Astrocyte (in vitro differentiated cells and primary cell): Measurements from ENCODE around the gene SLC22A5.
"Not testable (repeated sequence)": the region's sequence is repeated elsewhere in the genome, so short reads cannot be mapped to it uniquely, and the experiment has no call there.

ENCODE experiments used
- CTCF ChIP-seq: IDR thresholded peaks from 2 replicates; pipeline ENCODE4 v1.5.1; 2011; ENCODE audit warnings: low read depth, mild to moderate bottlenecking, inconsistent platforms, low read length, moderate library complexity; ENCODE audit not compliant: insufficient read depth
- EZH2 ChIP-seq: IDR thresholded peaks from 2 replicates; pipeline ENCODE4 v1.6.1; 2012; ENCODE audit warnings: mild to moderate bottlenecking, low read length, inconsistent platforms; ENCODE audit not compliant: insufficient read depth

DNA sequence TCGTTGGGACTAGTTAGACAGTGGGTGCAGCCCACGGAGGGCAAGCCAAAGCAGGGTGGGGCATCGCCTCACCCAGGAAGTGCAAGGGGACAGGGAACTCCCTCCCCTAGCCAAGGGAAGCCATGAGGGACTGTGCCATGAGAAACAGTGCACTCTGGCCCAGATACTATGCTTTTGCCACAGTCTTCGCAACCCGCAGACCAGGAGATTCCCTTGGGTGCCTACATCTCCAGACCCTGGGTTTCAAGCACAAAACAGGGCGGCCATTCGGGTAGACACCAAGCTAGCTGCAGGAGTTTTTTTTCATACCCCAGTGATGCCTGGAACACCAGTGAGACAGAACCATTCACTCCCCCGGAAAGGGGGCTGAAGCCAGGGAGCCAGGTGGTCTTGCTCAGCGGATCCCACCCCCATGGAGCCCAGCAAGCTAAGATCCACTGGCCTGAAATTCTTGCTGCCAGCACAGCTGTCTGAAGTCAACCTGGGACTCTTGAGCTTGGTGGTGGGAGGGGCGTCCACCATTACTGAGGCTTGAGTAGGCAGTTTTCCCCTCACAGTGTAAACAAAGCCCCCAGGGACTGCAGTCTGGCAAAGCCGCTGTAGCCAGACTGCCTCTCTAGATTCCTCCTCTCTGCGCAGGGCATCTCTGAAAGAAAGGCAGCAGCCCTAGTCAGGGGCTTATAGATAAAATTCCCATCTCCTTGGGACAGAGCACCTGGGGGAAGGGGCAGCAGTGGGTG, 28.6 kb downstream of the SLC22A5 start:
- not testable (repeated sequence) for TF ChIP-seq CTCF, EZH2
